Islet of Langerhans (tissue), 1 donor: ENCODE measurements around the gene TK2.
"Not testable (repeated sequence)": the region's sequence is repeated elsewhere in the genome, so short reads cannot be mapped to it uniquely, and the experiment has no call there.

Source experiments
- FAIRE-seq: peaks from one replicate; lab custom pipeline; 2011; peaks lifted over from hg19 to GRCh38; lab: Jason Lieb, UNC

The TK2 gene

DNA sequence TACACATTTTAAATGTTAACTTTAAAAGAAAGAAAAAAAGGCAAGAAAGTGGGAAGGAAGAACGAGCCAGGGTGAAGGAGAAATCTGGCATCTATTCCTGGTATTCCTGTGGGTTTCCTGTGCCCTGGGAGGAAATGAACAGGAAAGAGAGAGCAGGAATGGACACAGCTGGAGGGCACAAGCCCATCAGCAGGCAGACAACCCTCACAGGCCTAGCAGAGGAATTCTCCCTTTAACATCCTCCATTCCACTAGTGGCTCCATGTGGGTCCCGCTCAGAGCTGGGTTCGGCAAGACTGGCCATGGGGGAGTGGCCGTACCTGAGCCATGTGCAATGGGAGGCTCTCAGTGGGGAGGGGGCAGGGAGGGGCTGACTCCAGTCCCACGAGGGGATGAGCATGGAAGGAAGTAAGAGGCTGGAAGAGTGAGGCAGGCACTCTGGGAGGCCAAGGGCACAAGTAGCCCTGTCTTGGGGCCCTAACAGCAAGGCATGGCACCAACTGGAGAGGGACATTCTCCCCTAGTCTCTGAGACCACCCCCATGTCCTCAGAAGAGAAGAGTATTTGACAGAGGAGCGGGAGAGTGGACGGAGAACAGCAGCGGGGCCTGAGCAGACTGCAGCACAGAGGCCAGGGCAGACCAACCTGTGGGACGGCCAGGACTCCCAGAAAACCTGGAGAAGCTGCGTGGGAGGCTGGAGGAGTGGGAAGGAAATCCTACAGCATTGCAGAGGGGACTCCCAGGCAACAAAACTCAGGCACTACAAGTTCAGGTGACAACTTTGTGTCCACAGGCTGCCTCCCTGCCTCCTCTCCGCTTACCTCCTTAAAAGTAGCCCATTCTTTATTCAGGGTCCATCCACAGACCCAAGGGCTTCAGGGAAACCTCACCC is 30.2 kb downstream of the TK2 start:
- FAIRE-seq = no peak

GRCh38 chr16:66517586-66518263 is 32.2 kb downstream of the TK2 start:
- no peak for FAIRE-seq

GRCh38 chr16:66516808-66517585 is 32.9 kb downstream of the TK2 start:
- FAIRE-seq = no peak

GRCh38 chr16:66516509-66516807 is 33.5 kb downstream of the TK2 start:
- FAIRE-seq = no peak

GRCh38 chr16:66515596-66516508 is 34.1 kb downstream of the TK2 start:
- FAIRE-seq = no peak

DNA sequence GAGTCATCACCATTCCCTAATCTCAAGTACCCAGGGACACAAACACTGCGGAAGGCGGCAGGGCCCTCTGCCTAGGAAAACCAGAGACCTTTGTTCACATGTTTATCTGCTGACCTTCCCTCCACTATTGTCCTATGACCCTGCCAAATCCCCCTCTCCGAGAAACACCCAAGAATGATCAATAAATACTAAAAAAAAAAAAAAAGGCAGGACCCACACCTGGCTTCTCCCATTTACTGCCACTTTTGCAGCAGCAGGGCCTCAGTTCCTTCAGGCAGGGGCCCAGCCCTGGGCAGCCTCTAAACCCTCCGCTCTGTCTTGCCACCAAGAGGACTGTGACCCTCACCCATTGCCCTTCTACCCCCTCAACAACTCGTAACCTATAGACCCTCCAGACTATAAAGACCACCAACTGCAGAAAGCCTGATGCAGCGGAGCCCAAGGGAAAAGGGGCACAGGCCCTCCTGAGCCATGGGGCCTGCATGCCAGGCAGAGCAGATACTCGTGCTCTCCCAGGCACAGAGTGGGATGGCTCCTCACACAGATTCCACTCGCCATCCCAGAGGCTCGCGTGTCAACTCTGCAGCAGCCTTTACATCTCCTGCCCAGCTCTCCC is 34.8 kb downstream of the TK2 start:
- not testable (repeated sequence) for FAIRE-seq

DNA sequence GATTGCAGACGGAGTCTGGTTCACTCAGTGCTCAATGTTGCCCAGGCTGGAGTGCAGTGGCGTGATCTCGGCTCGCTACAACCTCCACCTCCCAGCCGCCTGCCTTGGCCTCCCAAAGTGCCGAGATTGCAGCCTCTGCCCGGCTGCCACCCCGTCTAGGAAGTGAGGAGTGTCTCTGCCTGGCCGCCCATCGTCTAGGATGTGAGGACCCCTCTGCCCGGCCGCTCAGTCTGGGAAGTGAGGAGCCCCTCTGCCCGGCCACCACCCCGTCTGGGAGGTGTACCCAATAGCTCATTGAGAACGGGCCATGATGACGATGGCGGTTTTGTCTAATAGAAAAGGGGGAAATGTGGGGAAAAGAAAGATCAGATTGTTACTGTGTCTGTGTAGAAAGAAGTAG is 35.5 kb downstream of the TK2 start:
- not testable (repeated sequence) for FAIRE-seq

DNA sequence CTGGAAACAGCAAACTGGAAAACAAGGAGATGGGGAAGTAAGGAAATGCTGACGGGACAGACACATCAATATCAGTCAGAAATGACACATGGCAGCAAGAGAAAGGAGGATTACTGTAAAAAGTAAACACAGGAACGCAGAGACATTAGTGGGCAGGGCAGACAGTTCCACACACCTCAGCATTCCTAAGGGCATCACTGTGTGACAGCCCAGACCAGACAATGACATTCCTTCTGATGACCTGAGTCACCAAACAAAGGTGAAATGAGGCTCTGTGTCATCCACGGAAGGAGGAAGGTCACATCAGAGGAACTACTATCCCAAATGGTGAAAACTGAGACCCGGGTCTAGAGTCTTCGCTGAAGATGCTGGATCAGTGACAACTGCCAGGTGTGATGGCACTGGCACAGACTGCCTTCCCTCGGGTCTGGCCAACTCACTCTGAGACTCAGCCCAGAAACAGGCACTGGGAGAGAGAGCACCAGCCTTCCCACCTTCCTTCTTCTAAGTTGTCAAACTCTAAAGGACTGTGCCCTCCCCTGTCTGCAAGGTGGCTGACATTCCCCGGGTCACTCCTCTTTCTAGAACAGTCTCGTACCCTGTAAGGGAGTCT is 36.7 kb downstream of the TK2 start:
- FAIRE-seq = no peak

GRCh38 chr16:66512272-66513110 is 37.4 kb downstream of the TK2 start:
- FAIRE-seq = no peak

DNA sequence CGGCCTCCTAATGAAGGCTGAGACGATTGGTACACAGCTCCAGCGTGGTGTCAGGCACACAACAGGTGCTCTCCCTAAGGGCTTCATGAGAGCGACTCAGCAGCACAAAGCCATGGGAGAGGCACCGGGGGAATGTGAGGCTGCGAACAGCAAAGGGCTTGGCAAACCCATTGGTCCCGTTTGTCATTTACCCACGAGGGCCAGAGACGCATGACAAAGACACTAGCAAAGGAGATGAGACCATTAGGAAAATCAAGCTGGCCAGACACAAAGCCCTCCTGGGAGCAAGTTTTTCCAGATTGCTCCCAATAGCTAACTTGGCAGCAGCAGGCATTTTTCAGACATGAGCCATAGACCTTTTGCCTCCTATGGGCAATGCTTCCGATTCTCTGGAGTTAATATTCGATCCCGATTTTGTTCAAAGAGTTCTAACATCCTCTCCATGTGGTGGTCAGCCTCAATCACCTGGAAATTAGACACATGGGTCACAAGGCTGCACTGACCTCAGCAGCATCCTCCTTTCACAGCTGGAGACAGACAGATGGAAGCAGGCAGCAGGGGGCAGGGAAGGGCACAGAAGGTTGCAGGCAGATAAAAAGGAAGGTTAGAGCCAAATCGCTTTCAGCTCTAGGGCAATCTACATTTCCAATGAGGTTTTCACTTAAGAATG is 38.2 kb downstream of the TK2 start:
- FAIRE-seq = no peak

DNA sequence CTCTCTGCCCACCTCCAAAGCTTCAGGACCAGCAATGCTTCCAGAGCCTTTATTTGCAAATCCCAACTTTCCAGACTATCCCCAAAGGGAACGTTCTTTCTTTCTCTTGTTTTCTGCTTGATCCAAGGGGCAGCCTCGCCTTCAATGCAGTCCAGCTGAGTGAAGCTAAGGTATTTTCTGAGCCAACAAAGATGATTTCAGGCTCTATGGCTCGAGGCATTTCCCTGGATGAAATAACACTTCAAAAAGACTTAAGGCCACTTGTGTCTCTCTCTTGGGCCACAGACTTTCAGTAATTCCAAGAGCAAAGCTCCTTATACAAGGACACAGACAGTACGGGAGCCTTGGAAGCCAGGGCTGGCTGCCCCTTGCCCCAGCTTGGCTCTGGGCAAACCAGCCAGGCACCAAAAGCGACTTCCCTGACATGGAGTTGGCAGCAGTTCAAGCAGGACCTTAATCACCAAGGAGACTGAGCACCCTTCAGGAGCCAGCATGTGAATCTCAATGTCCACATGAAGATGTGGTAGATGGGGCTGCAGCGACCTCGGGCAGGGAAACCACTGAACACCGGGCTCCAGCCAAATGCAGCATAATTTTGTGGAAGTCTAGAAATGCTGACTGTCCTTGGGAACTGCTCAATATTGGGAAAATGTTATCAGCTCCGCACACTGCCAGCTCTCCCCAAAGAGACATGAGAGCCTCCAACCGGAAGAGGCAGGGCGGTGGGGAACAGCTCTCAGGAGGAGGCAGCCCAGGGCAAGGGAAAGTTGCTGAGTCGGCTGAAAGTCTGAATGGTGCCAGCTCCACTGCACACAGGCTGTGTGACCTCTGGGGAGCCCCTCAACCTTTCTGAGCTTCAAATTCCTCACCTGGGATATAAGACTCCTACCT is 39.0 kb downstream of the TK2 start:
- no peak for FAIRE-seq

DNA sequence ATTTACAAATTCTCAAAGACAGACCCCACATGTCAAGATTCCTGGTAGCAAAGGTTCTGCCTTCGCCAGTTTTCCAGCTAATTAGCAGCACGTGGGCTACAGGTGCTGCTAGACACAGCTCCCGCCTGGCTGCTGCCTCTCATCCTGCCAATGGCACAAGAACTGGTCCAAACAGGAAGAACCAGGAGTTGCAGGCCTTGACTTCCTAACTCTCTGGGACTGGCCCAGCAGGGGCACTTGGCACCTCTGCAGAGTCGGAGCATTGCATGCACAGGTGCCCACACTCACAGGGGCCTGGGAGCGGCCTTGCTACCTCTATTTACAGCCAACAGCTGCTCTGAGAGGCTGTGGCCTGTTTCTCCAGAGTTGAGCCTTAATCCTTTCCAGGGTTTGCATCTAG is 39.6 kb downstream of the TK2 start:
- FAIRE-seq = no peak

GRCh38 chr16:66509576-66509975 is 40.3 kb downstream of the TK2 start:
- FAIRE-seq = no peak

DNA sequence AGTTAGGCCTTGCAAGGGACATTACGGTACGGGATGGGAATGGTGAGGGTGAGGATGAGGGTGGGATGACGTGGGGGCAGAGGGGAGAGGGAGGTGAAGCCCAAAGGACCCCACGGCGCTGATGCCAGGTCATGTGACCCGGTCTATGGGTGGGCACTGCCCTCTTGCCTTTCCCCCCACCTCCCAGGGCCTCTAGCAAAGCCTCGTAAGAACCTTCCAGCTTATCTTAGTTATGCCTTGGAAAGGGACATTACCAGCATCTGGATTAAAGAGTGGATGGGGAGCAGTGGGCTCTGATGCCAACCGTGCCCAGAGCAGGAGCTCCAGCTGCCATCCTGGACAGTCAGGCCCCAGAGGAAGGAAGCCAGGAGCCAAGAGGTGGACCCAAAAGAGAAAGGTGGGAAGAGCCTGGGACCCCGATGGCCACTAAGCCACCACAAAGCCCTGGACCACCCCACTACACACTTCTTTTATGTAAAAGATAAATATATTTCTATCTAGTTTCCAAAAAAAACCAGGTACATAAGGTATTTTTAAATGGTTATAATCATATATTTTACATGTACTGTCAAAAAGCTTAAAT is 40.9 kb downstream of the TK2 start:
- no peak for FAIRE-seq

- no peak for FAIRE-seq
These were observed 41.5 kb downstream of the TK2 start for GRCh38 chr16:66508248-66508913.

DNA sequence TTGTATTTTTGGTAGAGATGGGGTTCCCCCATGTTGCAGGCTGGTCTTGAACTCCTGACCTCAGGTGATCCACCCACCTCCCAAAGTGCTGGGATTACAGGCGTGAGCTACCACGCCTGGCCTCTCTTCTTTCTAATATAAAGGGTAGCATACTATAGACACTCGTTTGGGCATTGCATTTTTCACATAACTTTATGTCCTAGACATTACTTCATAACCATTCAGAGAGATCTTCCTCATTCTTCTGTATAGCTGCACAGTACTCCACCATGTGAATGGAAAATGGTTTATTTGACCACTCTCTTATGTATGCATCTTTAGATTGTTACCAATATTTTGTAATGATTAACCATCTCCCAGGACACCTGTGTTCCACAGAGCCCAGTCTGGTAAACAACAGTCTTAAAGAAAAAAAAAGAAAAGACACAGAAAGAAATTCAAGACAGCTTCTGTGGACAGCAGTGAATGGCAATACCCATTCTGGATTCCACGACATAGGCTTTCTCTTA is 42.1 kb downstream of the TK2 start:
- FAIRE-seq = no peak

DNA sequence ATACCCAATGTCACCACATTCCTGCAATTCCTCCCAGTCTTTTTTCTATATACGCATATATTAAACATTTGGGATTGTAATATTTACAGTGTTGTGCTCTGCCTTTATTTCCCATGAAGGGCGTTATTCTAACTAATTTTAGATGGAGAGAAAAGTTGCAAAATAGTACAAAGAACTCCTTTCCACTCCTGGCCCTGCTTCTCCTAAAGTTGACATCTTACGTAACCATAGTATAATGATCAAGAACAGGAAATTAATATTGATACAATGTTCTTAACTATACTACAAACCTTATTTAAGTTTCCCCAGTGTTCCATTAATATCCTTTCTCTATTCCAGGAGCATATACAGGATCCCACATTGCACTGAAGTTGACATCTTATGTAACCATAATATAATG is 46.3 kb downstream of the TK2 start:
- no peak for FAIRE-seq
